Caco-2 (cell line): ENCODE data around the gene CTIF. TPM values are rescaled to one million over a fixed set of nuclear protein-coding genes. Genes with fewer than 3 reads are reported as not detected.
A peak's percentile ranks its signal among the peaks of the same experiment; 100 is the strongest.

Experiments used
- BruUV-seq: library from RNA; stranded (reverse); fragments of 400-500 nt; replicated peaks from 2 replicates; lab custom pipeline; 2021; lab: Mats Ljungman, UMichigan
- CTCF ChIA-PET: fragments of 300-600 bp; sonication (Branson Sonifier 250); formaldehyde crosslinking; loops from one replicate; lab custom pipeline; 2022; ENCODE audit warnings: antibody characterized with exemption; lab: Charles Lee
- POLR2A ChIA-PET: fragments of 300-600 bp; sonication (Branson Sonifier 250); formaldehyde crosslinking; loops from one replicate; lab custom pipeline; 2022; ENCODE audit warnings: antibody characterized with exemption; lab: Charles Lee
- DNase-seq, 2 experiments: peaks; one replicate each; pipeline versions ENCODE4 v3.0.0 to v3.0.0-alpha.2; 2020 to 2022
- H3K27me3 ChIP-seq: replicated peaks from 2 replicates; pipeline ENCODE4 v1.6.0; 2011; ENCODE audit warnings: low read length; ENCODE audit not compliant: control insufficient read depth, insufficient read depth
- H3K36me3 ChIP-seq: 2 replicates; pipeline ENCODE4 v1.5.1; 2011; ENCODE audit warnings: low read length; ENCODE audit not compliant: control insufficient read depth, insufficient read depth
- H3K4me1 ChIP-seq: fragments of 250-450 bp; sonication (Bioruptor Pico); 2 replicates; pipeline ENCODE4 v1.5.1; 2020; ENCODE audit warnings: mild to moderate bottlenecking
- H3K4me3 ChIP-seq: 2 replicates; pipeline ENCODE4 v1.5.1; 2011; ENCODE audit warnings: low read depth, mild to moderate bottlenecking, control low read depth, low read length
- H3K9me3 ChIP-seq: fragments of 250-450 bp; sonication (Bioruptor Pico); 2 replicates; pipeline ENCODE4 v1.5.1; 2020; ENCODE audit warnings: mild to moderate bottlenecking, moderate library complexity
- H3K27ac Mint-ChIP-seq: one replicate; pipeline ENCODE4 v1.8.0; 2022; ENCODE audit warnings: mixed read lengths; ENCODE audit not compliant: unreplicated experiment
- H3K27me3 Mint-ChIP-seq: one replicate; pipeline ENCODE4 v1.8.0; 2022; ENCODE audit warnings: mixed read lengths; ENCODE audit not compliant: insufficient read depth, unreplicated experiment
- H3K36me3 Mint-ChIP-seq: one replicate; pipeline ENCODE4 v1.8.0; 2022; ENCODE audit warnings: mild to moderate bottlenecking, mixed read lengths; ENCODE audit not compliant: insufficient read depth, unreplicated experiment
- H3K4me1 Mint-ChIP-seq: one replicate; pipeline ENCODE4 v1.8.0; 2022; ENCODE audit warnings: low read depth, mixed read lengths; ENCODE audit not compliant: unreplicated experiment
- H3K4me3 Mint-ChIP-seq: one replicate; pipeline ENCODE4 v1.8.0; 2022; ENCODE audit warnings: mild to moderate bottlenecking, moderate library complexity, mixed read lengths; ENCODE audit not compliant: unreplicated experiment
- H3K9me3 Mint-ChIP-seq: one replicate; pipeline ENCODE4 v1.8.0; 2022; ENCODE audit warnings: mixed read lengths; ENCODE audit not compliant: unreplicated experiment
- CTCF ChIP-seq, 2 experiments: fragments of 200-600 bp in 1 of 2; IDR thresholded peaks; 1 replicate in 1 of 2; 2 replicates in 1 of 2; pipeline versions ENCODE4 v1.5.1 to v1.8.0; 2011 to 2022; ENCODE audit warnings: antibody characterized with exemption in 1 of 2, control low read depth in 1 of 2, inconsistent platforms in 1 of 2, low read depth in 1 of 2, low read length in 1 of 2, mild to moderate bottlenecking in 1 of 2, moderate library complexity in 1 of 2; ENCODE audit not compliant: insufficient read depth in 1 of 2, severe bottlenecking in 1 of 2, unreplicated experiment in 1 of 2
- intact Hi-C: fragments of 100-400 bp; cut with micrococcal nuclease; formaldehyde crosslinking; loops from one replicate; pipeline ENCODE4 v1.10.0; 2022; ENCODE audit not compliant: unreplicated experiment
- total RNA-seq: library from RNA; stranded (reverse); gene quantifications from 2 replicates; pipeline ENCODE4 v1.2.3, GENCODE V29; 2022

CTIF gene
- total RNA-seq, 1 experiment from 2014 or later = 19.9 TPM

- TSS peak; percentile 53 for BruUV-seq
- POLR2A ChIA-PET = no interaction called here
- Mint-ChIP-seq H3K9me3 (no peaks in the 10 kb centered on the region), H3K27ac (peak overlapping the region; percentile 96), H3K4me3 (peak overlapping the region; percentile 52), H3K27me3 (no peaks in the 10 kb centered on the region), H3K4me1 (peaks cover 8% of the 10 kb centered on the region), H3K36me3 (no peaks in the 10 kb centered on the region)
- CTCF ChIA-PET = no interaction called here
- Histone ChIP-seq H3K4me1 (peaks cover 15% of the 10 kb centered on the region), H3K4me3 (no peak overlapping the region), H3K9me3 (no peaks in the 10 kb centered on the region), H3K27me3 (no peaks in the 10 kb centered on the region), H3K36me3 (no peaks in the 10 kb centered on the region)
- no peak for TF ChIP-seq CTCF (IDR thresholded peaks at IDR 0.05; ENCODE audit: insufficient read depth in 1 of 2, low read depth in 1 of 2, low read length in 1 of 2, severe bottlenecking in 1 of 2, unreplicated experiment in 1 of 2)
- intact Hi-C loops = no loop called here
- no peak for DNase-seq
Observed at GRCh38 chr18:48766487-48766886, 227.7 kb downstream of the CTIF start.

DNA sequence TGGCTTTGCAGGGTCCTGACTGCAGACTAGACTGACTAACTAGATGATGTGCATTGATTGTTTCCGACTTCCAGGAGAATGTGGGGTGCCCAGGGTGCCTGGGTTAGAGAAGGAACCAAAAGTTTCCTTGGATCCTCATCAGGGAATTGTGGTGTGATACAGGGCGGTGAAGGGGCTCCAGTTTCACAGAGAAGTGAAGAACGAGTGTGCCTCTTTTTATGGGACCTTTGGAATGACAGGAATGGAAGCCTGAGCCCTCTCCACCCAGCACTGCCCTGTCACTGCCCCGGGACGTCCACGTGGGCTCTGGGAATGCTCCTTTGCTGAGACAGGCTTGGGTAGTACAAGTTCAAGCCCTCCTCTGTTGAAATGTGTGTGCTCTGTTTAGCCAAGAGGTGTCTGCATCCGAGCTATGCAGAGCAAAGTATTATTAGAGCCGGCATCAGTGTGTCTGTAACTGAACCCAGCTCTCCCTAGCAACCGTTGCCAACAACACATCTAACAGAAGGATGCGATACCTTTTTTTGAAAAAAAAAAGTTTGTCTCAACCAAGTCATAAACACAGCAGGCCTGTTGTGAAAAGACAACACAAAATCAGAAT, 228.4 kb downstream of the CTIF start:
- Histone ChIP-seq H3K4me3 (no peak overlapping the region), H3K9me3 (no peaks in the 10 kb centered on the region), H3K27me3 (no peaks in the 10 kb centered on the region), H3K36me3 (no peaks in the 10 kb centered on the region), H3K4me1 (peaks cover 15% of the 10 kb centered on the region)
- H3K4me3 Mint-ChIP-seq = peak overlapping the region; percentile 52
- no TSS peak for BruUV-seq
- H3K27me3 Mint-ChIP-seq = no peaks in the 10 kb centered on the region
- ChIA-PET POLR2A (interaction anchor here (0.7 kb wide), 1 partner anchor 62 kb away, joined by 4 read pairs; no protein-coding TSS in a partner anchor), CTCF (no interaction called here)
- H3K36me3 Mint-ChIP-seq = no peaks in the 10 kb centered on the region
- intact Hi-C loops = no loop called here
- H3K4me1 Mint-ChIP-seq = peaks cover 8% of the 10 kb centered on the region
- TF ChIP-seq CTCF (IDR thresholded peaks at IDR 0.05; ENCODE audit: insufficient read depth in 1 of 2, low read depth in 1 of 2, low read length in 1 of 2, severe bottlenecking in 1 of 2, unreplicated experiment in 1 of 2) = no peak
- H3K9me3 Mint-ChIP-seq = no peaks in the 10 kb centered on the region
- DNase-seq = peak; percentile 72 to 78
- peak overlapping the region; percentile 96 for H3K27ac Mint-ChIP-seq

- Histone ChIP-seq H3K4me3 (no peak overlapping the region), H3K27me3 (no peaks in the 10 kb centered on the region), H3K4me1 (peaks cover 15% of the 10 kb centered on the region), H3K9me3 (no peaks in the 10 kb centered on the region), H3K36me3 (no peaks in the 10 kb centered on the region)
- no TSS peak for BruUV-seq
- no peaks in the 10 kb centered on the region for H3K9me3 Mint-ChIP-seq
- no peak for TF ChIP-seq CTCF (IDR thresholded peaks at IDR 0.05; ENCODE audit: insufficient read depth in 1 of 2, low read depth in 1 of 2, low read length in 1 of 2, severe bottlenecking in 1 of 2, unreplicated experiment in 1 of 2)
- H3K36me3 Mint-ChIP-seq = no peaks in the 10 kb centered on the region
- H3K4me1 Mint-ChIP-seq = peaks cover 8% of the 10 kb centered on the region
- ChIA-PET POLR2A (no interaction called here), CTCF (no interaction called here)
- H3K27ac Mint-ChIP-seq = no peak overlapping the region
- intact Hi-C loops = no loop called here
- no peak overlapping the region for H3K4me3 Mint-ChIP-seq
- no peaks in the 10 kb centered on the region for H3K27me3 Mint-ChIP-seq
- DNase-seq = no peak
Observed at GRCh38 chr18:48769006-48769636, 230.3 kb downstream of the CTIF start.
